DND-41 (cell line): ENCODE results near the gene SLC35A4.

Experiments used
- ATAC-seq: fragments of 200-7000 bp; cut with Tn5 transposase; 3 replicates; pipeline ENCODE4 v1.9.1; 2021; ENCODE audit warnings: low read depth; ENCODE audit not compliant: insufficient read depth
- DNase-seq: peaks from one replicate; pipeline ENCODE4 v3.0.0-alpha.2; 2020
- H2AFZ ChIP-seq: 2 replicates; pipeline ENCODE4 v1.6.0; 2012; ENCODE audit warnings: low read depth, low read length
- H3K27ac ChIP-seq: 2 replicates; pipeline ENCODE4 v1.5.1; 2012; ENCODE audit warnings: low read length, inconsistent platforms
- H3K27me3 ChIP-seq: fragments of 200-600 bp; sonication (generic); 2 replicates; pipeline ENCODE4 v1.6.0; 2012; ENCODE audit warnings: low read length, mild to moderate bottlenecking, inconsistent platforms; ENCODE audit not compliant: insufficient read depth, poor library complexity
- H3K36me3 ChIP-seq: 2 replicates; pipeline ENCODE4 v1.5.1; 2012; ENCODE audit warnings: low read length, inconsistent platforms; ENCODE audit not compliant: insufficient read depth
- H3K4me1 ChIP-seq: 2 replicates; pipeline ENCODE4 v1.5.1; 2012; ENCODE audit warnings: mild to moderate bottlenecking, low read length; ENCODE audit not compliant: insufficient read depth
- H3K4me2 ChIP-seq: 2 replicates; pipeline ENCODE4 v1.6.0; 2012; ENCODE audit warnings: mild to moderate bottlenecking, moderate library complexity, low read length, inconsistent platforms; ENCODE audit not compliant: insufficient read depth
- H3K4me3 ChIP-seq, 2 experiments: fragments of 200-600 bp in 1 of 2; shearing (Covaris generic) in 1 of 2; 2 replicates each; pipeline ENCODE4 v1.5.1; 2012 to 2016; ENCODE audit warnings: inconsistent platforms in 2 of 2, low read length in 2 of 2, mild to moderate bottlenecking in 2 of 2, low read depth in 1 of 2, moderate library complexity in 1 of 2
- H3K79me2 ChIP-seq: 2 replicates; pipeline ENCODE4 v1.6.0; 2012; ENCODE audit warnings: low read length, inconsistent platforms; ENCODE audit not compliant: insufficient read depth
- H3K9ac ChIP-seq: 2 replicates; pipeline ENCODE4 v1.6.0; 2012; ENCODE audit warnings: low read depth, mild to moderate bottlenecking, inconsistent platforms, low read length, moderate library complexity
- H3K9me3 ChIP-seq: 2 replicates; pipeline ENCODE4 v1.5.1; 2012; ENCODE audit warnings: low read length, moderate library complexity, mild to moderate bottlenecking, inconsistent platforms; ENCODE audit not compliant: insufficient read depth, severe bottlenecking
- H4K20me1 ChIP-seq: 2 replicates; pipeline ENCODE4 v1.6.0; 2012; ENCODE audit warnings: low read length; ENCODE audit not compliant: insufficient read depth
- CTCF ChIP-seq: IDR thresholded peaks from 2 replicates; pipeline ENCODE4 v1.5.1; 2012; ENCODE audit warnings: borderline replicate concordance, low read length, moderate library complexity, mild to moderate bottlenecking; ENCODE audit not compliant: poor library complexity, severe bottlenecking; ENCODE audit errors: extremely low read depth
- EZH2 ChIP-seq: IDR thresholded peaks from 3 replicates; pipeline ENCODE4 v1.6.1; 2012; ENCODE audit warnings: borderline replicate concordance, low read depth, mild to moderate bottlenecking, moderate library complexity, low read length, inconsistent platforms; ENCODE audit not compliant: severe bottlenecking

SLC35A4 gene

DNA sequence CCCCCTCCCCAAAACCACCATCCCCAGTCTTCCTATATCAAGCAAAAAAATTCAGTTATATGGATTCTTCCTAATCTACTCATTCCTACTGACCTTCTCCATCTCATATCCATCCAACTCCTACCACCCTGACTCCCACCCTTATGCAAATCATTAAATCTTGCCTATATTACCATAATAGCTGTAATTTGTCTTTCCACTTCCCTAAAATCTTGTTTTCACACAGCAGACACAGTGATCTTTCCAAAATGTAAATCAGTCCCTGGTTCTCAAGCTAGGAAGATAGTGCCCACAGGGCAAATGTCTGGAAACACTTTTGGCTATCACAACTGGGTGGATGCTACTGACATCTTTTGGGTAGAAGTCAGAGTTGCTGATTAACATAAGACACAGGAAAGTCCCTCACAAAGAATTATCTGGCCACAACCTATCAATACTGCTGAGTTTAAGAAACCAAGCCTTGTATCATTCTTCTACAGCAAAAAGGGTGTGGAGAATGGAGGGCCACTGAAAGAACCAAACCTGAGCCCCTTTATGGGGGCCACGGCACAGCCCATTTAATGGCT, 8.8 kb upstream of the SLC35A4 start:
- Histone ChIP-seq H3K9ac (peak overlapping the region; percentile 96), H3K79me2 (peaks cover 55% of the 10 kb centered on the region), H3K27me3 (no peaks in the 10 kb centered on the region), H3K27ac (peak overlapping the region; percentile 98), H2AFZ (no peak overlapping the region), H3K4me3 (peak overlapping the region; percentile 84 to 93; a peak in 3 of 4 replicates), H3K4me2 (peak overlapping the region; percentile 68), H3K36me3 (peaks cover 53% of the 10 kb centered on the region), H4K20me1 (0 out of 2 replicates have a peak, but pooled peaks cover 2% of the 10 kb centered on the region), H3K9me3 (no peaks in the 10 kb centered on the region), H3K4me1 (peaks cover 42% of the 10 kb centered on the region)
- ATAC-seq (no peak), DNase-seq (no peak)
- no peak for TF ChIP-seq CTCF
- TF ChIP-seq EZH2, result no peak

DNA sequence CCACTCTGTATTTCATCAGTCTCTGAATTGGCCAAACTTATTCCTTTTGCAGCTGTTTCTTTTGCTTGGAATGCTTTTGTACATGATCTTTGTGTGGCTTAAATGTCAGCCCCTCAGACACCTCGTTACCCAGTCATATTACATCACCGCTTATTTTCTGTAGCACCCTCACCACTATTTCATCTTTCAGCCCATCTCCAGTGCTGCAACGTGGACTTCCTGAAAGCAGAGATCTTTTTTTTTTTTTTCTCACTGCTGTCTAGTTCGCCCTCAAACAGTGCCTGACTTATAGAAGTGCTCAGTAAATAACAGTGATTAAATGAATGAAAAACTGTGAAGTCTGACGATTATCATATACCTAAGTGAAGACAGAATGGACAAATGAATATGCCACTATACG, 8.2 kb upstream of the SLC35A4 start:
- H3K4me1 ChIP-seq, result peaks cover 42% of the 10 kb centered on the region
- TF ChIP-seq CTCF (no peak), EZH2 (no peak)
- H3K9ac ChIP-seq, result peak overlapping the region; percentile 96
- peak overlapping the region; percentile 96; the same call in 1 of the 2 replicates for H2AFZ ChIP-seq
- ATAC-seq (peak; percentile 35; the same call in 2 of the 3 replicates), DNase-seq (peak; percentile 40)
- peak overlapping the region; percentile 98 for H3K27ac ChIP-seq
- no peaks in the 10 kb centered on the region for H3K27me3 ChIP-seq
- H3K4me3 ChIP-seq, result peak overlapping the region; percentile 84 to 93
- no peaks in the 10 kb centered on the region for H3K9me3 ChIP-seq
- H3K36me3 ChIP-seq, result peaks cover 52% of the 10 kb centered on the region
- no peaks in the 10 kb centered on the region for H4K20me1 ChIP-seq
- H3K4me2 ChIP-seq, result peak overlapping the region; percentile 68
- H3K79me2 ChIP-seq, result peaks cover 55% of the 10 kb centered on the region

DNA sequence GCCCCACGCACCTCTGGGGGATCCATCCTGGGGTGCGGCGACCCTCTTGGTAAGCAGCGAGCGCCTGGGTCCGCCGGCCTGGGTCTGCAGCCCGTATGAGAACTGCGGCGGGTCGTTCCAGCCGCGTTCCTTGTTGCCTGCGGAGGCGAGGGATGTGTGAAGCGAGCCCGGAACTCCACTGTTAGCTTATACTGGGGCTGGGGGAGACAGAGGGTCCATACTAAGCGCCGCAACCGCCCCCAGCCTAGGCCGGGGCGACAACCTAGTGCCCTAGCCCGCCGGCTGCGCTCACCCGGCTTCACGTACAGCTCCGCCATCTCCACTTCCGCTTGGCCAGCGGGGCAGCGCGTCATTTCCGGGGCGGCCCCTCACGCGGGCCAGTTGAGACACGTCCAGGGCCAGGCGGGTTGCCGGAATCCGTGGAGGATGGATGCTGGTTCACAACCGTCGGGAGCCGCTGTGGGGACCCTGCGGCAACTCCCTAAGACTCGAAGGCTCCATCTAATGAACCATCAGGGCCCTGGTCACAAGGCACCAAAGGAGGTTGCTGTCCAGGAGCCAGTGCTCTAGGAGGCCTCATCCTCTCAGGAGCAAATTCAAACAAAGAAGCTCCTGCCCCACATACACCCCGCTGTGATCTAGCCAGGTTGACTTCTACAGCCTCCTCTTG, 7.4 kb upstream of the SLC35A4 start, which contains the start of gene SRA1:
Gene SRA1, minus strand, starts transcription at position 338 of the 670 bp plus-strand sequence. Its CDS starts 21 bp downstream, at position 317.
- Histone ChIP-seq H3K27me3 (no peaks in the 10 kb centered on the region), H3K4me1 (peaks cover 48% of the 10 kb centered on the region), H3K4me3 (peak within 1 kb of the TSS; percentile 84 to 93), H3K4me2 (peak within 1 kb of the TSS; percentile 68), H3K36me3 (peaks cover 53% of the 10 kb centered on the region), H3K27ac (peak within 1 kb of the TSS; percentile 98), H3K9ac (peak within 1 kb of the TSS; percentile 96), H3K9me3 (no peaks in the 10 kb centered on the region), H2AFZ (peak within 1 kb of the TSS; percentile 96), H4K20me1 (no peaks in the 10 kb centered on the region), H3K79me2 (peaks cover 48% of the 10 kb centered on the region)
- peak; percentile 1 for TF ChIP-seq CTCF
- TF ChIP-seq EZH2, result no peak
- ATAC-seq (peak; percentile 91), DNase-seq (peak; percentile 90)
